HCT116 (cell line): Measurements from ENCODE around the gene TMEM260. TPM values are rescaled to one million over a fixed set of nuclear protein-coding genes. Genes with fewer than 3 reads are reported as not detected.

ENCODE experiments used
- ATAC-seq: fragments of 200-7000 bp; cut with Tn5 transposase; 2 replicates; pipeline ENCODE4 v1.9.1; 2020; ENCODE audit warnings: mild to moderate bottlenecking, moderate library complexity
- BruUV-seq: library from RNA; stranded (reverse); fragments of 400-500 nt; replicated peaks from 2 replicates; lab custom pipeline; 2021; lab: Mats Ljungman, UMichigan
- CTCF ChIA-PET: fragments of 300-600 bp; sonication (Branson Sonifier 250); formaldehyde crosslinking; loops from one replicate; lab custom pipeline; 2021; ENCODE audit warnings: antibody characterized with exemption; lab: Charles Lee
- POLR2A ChIA-PET: fragments of 300-600, 350-600 bp; sonication (Branson Sonifier 250); formaldehyde crosslinking; loops from one replicate; lab custom pipeline; 2021; ENCODE audit warnings: antibody characterized with exemption; lab: Charles Lee
- RAD21 ChIA-PET, 2 experiments: fragments of 300-600 bp; sonication (Branson Sonifier 250); formaldehyde crosslinking; loops; one replicate each; lab custom pipeline; 2023; ENCODE audit warnings: low total read pairs in 2 of 2; ENCODE audit not compliant: uncharacterized antibody in 2 of 2, unreplicated experiment in 2 of 2, low non-redundant PET in 1 of 2; lab: Charles Lee
- DNase-seq: peaks from one replicate; pipeline ENCODE4 v3.0.0-alpha.2; 2010; ENCODE audit warnings: low read depth, low spot score
- H2AFZ ChIP-seq: fragments of 200-600 bp; shearing (Covaris generic), sonication (generic); 2 replicates; pipeline ENCODE4 v1.6.1; 2017; ENCODE audit warnings: low read depth, mixed run types, mixed read lengths, antibody characterized with exemption, low read length; ENCODE audit not compliant: poor library complexity, severe bottlenecking
- H3K27ac ChIP-seq: 2 replicates; pipeline ENCODE4 v1.5.1; 2012; ENCODE audit warnings: low read depth, low read length
- H3K27me3 ChIP-seq: fragments of 200-600 bp; sonication (generic); 2 replicates; pipeline ENCODE4 v1.6.1; 2016; ENCODE audit warnings: mixed run types, low read length, mixed read lengths; ENCODE audit not compliant: insufficient read depth
- H3K36me3 ChIP-seq, 2 experiments: fragments of 200-500 bp in 1 of 2; fragments of 200-600 bp in 1 of 2; sonication (Bioruptor generic) in 1 of 2; sonication (generic) in 1 of 2; 2 replicates each; pipeline versions ENCODE4 v1.5.1 to v1.6.1; 2014 to 2016; ENCODE audit warnings: low read length in 2 of 2, inconsistent platforms in 1 of 2, mixed read lengths in 1 of 2, mixed run types in 1 of 2; ENCODE audit not compliant: insufficient read depth in 2 of 2, control insufficient read depth in 1 of 2
- H3K4me1 ChIP-seq, 2 experiments: fragments of 200-600 bp in 1 of 2; sonication (generic) in 1 of 2; 2 replicates each; pipeline versions ENCODE4 v1.5.1 to v1.6.1; 2012 to 2017; ENCODE audit warnings: low read length in 2 of 2, inconsistent platforms in 1 of 2, mild to moderate bottlenecking in 1 of 2, mixed read lengths in 1 of 2, mixed run types in 1 of 2, moderate library complexity in 1 of 2; ENCODE audit not compliant: insufficient read depth in 2 of 2, control insufficient read depth in 1 of 2
- H3K4me2 ChIP-seq: fragments of 200-600 bp; sonication (generic); 2 replicates; pipeline ENCODE4 v1.6.1; 2017; ENCODE audit warnings: mixed run types, low read length, mixed read lengths
- H3K4me3 ChIP-seq, 2 experiments: fragments of 200-600 bp in 1 of 2; sonication (generic) in 1 of 2; replicated peaks in 1 of 2; 2 replicates each; pipeline ENCODE4 v1.5.1; 2011 to 2016; ENCODE audit warnings: low read length in 2 of 2, control low read depth in 1 of 2, low read depth in 1 of 2, mild to moderate bottlenecking in 1 of 2, mixed read lengths in 1 of 2, mixed run types in 1 of 2
- H3K79me2 ChIP-seq: fragments of 200-600 bp; sonication (generic); 2 replicates; pipeline ENCODE4 v1.6.1; 2017; ENCODE audit warnings: mild to moderate bottlenecking, mixed run types, low read length, moderate library complexity, mixed read lengths; ENCODE audit not compliant: insufficient read depth
- H3K9ac ChIP-seq: fragments of 200-600 bp; sonication (generic); 2 replicates; pipeline ENCODE4 v1.6.1; 2016; ENCODE audit warnings: low read length, mixed read lengths
- H3K9me2 ChIP-seq: fragments of 200-600 bp; sonication (generic), shearing (Covaris generic); 2 replicates; pipeline ENCODE4 v1.6.1; 2017; ENCODE audit warnings: mixed run types, mild to moderate bottlenecking, moderate library complexity; ENCODE audit not compliant: insufficient read depth
- H3K9me3 ChIP-seq, 2 experiments: fragments of 200-500 bp in 1 of 2; fragments of 200-600 bp in 1 of 2; sonication (Bioruptor generic) in 1 of 2; sonication (generic) in 1 of 2; 2 replicates each; pipeline ENCODE4 v1.6.1; 2014 to 2017; ENCODE audit warnings: low read length in 2 of 2, mixed read lengths in 2 of 2, inconsistent platforms in 1 of 2, low read depth in 1 of 2, mild to moderate bottlenecking in 1 of 2, mixed run types in 1 of 2, moderate library complexity in 1 of 2; ENCODE audit not compliant: control insufficient read depth in 1 of 2, insufficient read depth in 1 of 2
- H4K20me1 ChIP-seq: fragments of 200-600 bp; sonication (generic), shearing (Covaris generic); 2 replicates; pipeline ENCODE4 v1.6.1; 2017; ENCODE audit warnings: mixed run types, mild to moderate bottlenecking, moderate library complexity; ENCODE audit not compliant: insufficient read depth
- CEBPB ChIP-seq: IDR thresholded peaks from 2 replicates; pipeline ENCODE4 v1.6.1; 2012; ENCODE audit warnings: low read depth
- EGR1 ChIP-seq: IDR thresholded peaks from 2 replicates; pipeline ENCODE4 v1.6.1; 2012; ENCODE audit warnings: low read depth
- EZH2 ChIP-seq: fragments of 200-600 bp; sonication (generic); IDR thresholded peaks from 2 replicates; pipeline ENCODE4 v1.6.1; 2017; ENCODE audit warnings: antibody characterized with exemption, mixed run types
- EZH2phosphoT487 ChIP-seq: fragments of 200-600 bp; IDR thresholded peaks from 2 replicates; pipeline ENCODE4 v1.6.1; 2018; ENCODE audit warnings: antibody characterized with exemption, borderline replicate concordance
- FOSL1 ChIP-seq: IDR thresholded peaks from 2 replicates; pipeline ENCODE4 v1.6.1; 2012; ENCODE audit warnings: low read depth
- JUND ChIP-seq: IDR thresholded peaks from 2 replicates; pipeline ENCODE4 v1.6.1; 2012
- RAD21 ChIP-seq: IDR thresholded peaks from 2 replicates; pipeline ENCODE4 v1.6.1; 2012; ENCODE audit warnings: low read depth, mild to moderate bottlenecking
- SP1 ChIP-seq: IDR thresholded peaks from 2 replicates; pipeline ENCODE4 v1.6.1; 2012; ENCODE audit warnings: low read depth
- SRF ChIP-seq: IDR thresholded peaks from 2 replicates; pipeline ENCODE4 v1.6.1; 2012; ENCODE audit warnings: low read depth
- YY1 ChIP-seq: IDR thresholded peaks from 2 replicates; pipeline ENCODE4 v1.6.1; 2011; ENCODE audit warnings: low read length, low read depth, moderate library complexity, mild to moderate bottlenecking; ENCODE audit not compliant: insufficient replicate concordance; ENCODE audit errors: extremely low read depth
- ZFX ChIP-seq: fragments of 450-650 bp; IDR thresholded peaks from 2 replicates; pipeline ENCODE4 v1.6.1; 2017
- ZNF274 ChIP-seq: fragments of 200-500 bp; sonication (Bioruptor generic); IDR thresholded peaks from 2 replicates; pipeline ENCODE4 v1.6.1; 2014; ENCODE audit warnings: mild to moderate bottlenecking, low read depth, low read length, inconsistent platforms
- intact Hi-C: fragments of 100-400 bp; cut with micrococcal nuclease; formaldehyde crosslinking; loops from 2 replicates; pipeline ENCODE4 v1.10.0; 2022
- total RNA-seq: library from RNA; stranded (reverse); gene quantifications from one replicate; pipeline ENCODE4 v1.2.1, GENCODE V29; 2021; ENCODE audit not compliant: unreplicated experiment
- TF ChIP-seq, protein P1 (sequence below): IDR thresholded peaks from 2 replicates; pipeline ENCODE4 v1.6.1; 2012
- TF ChIP-seq, protein P2 (sequence below): IDR thresholded peaks from 2 replicates; pipeline ENCODE4 v1.6.1; 2012
- TF ChIP-seq, protein P3 (sequence below), 3 experiments: fragments of 200-600 bp in 1 of 3; sonication (generic) in 1 of 3; IDR thresholded peaks in 2 of 3; conservative IDR thresholded peaks in 1 of 3; 2 replicates each; pipeline ENCODE4 v1.5.1; 2012 to 2017; ENCODE audit warnings: low read depth in 2 of 3, low read length in 2 of 3, antibody characterized with exemption in 1 of 3, borderline replicate concordance in 1 of 3, control low read depth in 1 of 3, mild to moderate bottlenecking in 1 of 3, mixed read lengths in 1 of 3, mixed run types in 1 of 3, moderate library complexity in 1 of 3; ENCODE audit not compliant: insufficient read depth in 1 of 3

The TMEM260 gene
- total RNA-seq, 1 experiment from 2014 or later = 12.5 TPM

DNA sequence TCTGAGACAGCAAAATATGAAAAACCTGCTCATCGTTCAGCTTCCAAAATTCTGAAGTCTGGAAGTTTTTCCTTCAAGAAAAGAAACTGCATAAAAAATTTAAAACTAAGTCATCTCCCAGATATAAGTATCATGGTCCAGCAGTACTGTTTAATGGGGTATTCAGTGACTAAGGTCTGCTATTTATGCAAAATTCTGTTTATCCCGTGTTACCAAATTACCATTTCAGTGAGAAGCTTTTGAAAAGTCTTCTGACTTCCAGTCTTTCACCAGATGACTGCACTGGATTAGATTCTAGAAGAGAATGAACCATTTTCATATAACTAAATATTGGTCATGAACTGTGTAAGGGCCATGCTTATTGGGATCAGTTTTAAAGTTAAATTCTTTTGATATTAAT, 67.9 kb downstream of the TMEM260 start:
- TF ChIP-seq SRF (no peak), ZFX (no peak), CEBPB (no peak), RAD21 (no peak), JUND (no peak), SP1 (no peak), ZNF274 (no peak), FOSL1 (no peak), EGR1 (no peak), EZH2phosphoT487 (no peak)
- no peak overlapping the region for H3K9ac ChIP-seq
- H3K27ac ChIP-seq = no peak overlapping the region
- BruUV-seq = no TSS peak
- no peaks in the 10 kb centered on the region for H4K20me1 ChIP-seq
- no peaks in the 10 kb centered on the region for H3K27me3 ChIP-seq
- no peaks in the 10 kb centered on the region for H3K9me2 ChIP-seq
- RAD21 ChIA-PET = no interaction called here
- no peak overlapping the region for H2AFZ ChIP-seq
- no peaks in the 10 kb centered on the region for H3K4me1 ChIP-seq
- POLR2A ChIA-PET = no interaction called here
- no peak overlapping the region for H3K4me3 ChIP-seq
- H3K4me2 ChIP-seq = no peak overlapping the region
- DNase-seq (no peak), ATAC-seq (no peak)
- H3K79me2 ChIP-seq = no peaks in the 10 kb centered on the region
- intact Hi-C loops = no loop called here
- CTCF ChIA-PET = no interaction called here
- no peaks in the 10 kb centered on the region for H3K36me3 ChIP-seq
- H3K9me3 ChIP-seq = no peaks in the 10 kb centered on the region

DNA sequence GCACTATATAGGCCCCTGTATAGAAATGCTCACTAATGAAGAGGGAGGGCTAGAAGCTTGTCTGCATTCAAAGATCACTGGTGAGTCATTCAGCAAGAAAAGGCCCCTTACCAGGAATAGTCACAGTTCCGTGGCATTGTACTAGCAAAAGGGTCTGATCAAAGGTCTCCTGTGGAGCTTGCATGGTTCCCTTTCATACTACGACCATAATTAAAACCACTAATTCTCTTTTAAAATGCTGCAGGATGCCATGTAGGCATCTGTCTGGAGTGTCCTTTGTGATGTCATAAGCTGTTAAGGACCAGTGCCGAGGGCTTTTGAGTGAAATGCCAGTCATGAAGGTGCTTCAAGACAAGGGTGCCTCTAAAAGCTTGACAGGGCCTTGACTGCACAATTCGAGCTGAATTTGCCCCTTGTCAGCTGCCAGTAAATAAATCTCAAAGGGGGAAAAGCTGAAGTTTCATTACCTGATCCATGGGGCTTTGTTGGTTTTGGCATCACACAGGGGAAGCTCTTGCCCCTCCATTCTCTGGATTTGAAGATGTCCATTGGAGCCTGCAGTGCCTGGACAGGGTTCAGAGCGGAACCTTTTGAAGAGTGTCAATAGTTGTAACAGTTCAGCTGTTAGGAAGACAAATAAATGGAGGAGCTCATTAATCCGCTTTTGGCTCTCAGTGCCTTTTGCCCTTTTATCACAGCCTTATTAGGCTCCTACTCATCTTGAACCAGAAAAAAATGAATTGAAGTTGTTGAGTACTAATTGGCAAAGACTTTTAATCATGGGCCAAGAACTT, 69.1 kb downstream of the TMEM260 start:
- CTCF ChIA-PET = interaction anchor here (0.8 kb wide), 1 partner anchor 158 kb away, joined by 3 read pairs; no protein-coding TSS in a partner anchor
- intact Hi-C loops = no loop called here
- ATAC-seq = no peak
- TF ChIP-seq, protein P1, sequence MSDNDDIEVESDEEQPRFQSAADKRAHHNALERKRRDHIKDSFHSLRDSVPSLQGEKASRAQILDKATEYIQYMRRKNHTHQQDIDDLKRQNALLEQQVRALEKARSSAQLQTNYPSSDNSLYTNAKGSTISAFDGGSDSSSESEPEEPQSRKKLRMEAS = no peak
- TF ChIP-seq YY1 (no peak), FOSL1 (no peak), ZNF274 (no peak), ZFX (no peak), SP1 (no peak), EZH2phosphoT487 (no peak), EZH2 (no peak)
- TF ChIP-seq, protein P2, sequence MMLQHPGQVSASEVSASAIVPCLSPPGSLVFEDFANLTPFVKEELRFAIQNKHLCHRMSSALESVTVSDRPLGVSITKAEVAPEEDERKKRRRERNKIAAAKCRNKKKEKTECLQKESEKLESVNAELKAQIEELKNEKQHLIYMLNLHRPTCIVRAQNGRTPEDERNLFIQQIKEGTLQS = no peak
- TF ChIP-seq, protein P3, sequence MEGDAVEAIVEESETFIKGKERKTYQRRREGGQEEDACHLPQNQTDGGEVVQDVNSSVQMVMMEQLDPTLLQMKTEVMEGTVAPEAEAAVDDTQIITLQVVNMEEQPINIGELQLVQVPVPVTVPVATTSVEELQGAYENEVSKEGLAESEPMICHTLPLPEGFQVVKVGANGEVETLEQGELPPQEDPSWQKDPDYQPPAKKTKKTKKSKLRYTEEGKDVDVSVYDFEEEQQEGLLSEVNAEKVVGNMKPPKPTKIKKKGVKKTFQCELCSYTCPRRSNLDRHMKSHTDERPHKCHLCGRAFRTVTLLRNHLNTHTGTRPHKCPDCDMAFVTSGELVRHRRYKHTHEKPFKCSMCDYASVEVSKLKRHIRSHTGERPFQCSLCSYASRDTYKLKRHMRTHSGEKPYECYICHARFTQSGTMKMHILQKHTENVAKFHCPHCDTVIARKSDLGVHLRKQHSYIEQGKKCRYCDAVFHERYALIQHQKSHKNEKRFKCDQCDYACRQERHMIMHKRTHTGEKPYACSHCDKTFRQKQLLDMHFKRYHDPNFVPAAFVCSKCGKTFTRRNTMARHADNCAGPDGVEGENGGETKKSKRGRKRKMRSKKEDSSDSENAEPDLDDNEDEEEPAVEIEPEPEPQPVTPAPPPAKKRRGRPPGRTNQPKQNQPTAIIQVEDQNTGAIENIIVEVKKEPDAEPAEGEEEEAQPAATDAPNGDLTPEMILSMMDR (IDR thresholded peaks at IDR 0.05 in 2 of 3, conservative IDR thresholded peaks at IDR 0.05 in 1 of 3; ENCODE audit: borderline replicate concordance in 1 of 3, insufficient read depth in 1 of 3, low read depth in 2 of 3, low read length in 2 of 3) = no peak

More for the DNA sequence above, 69.1 kb downstream of the TMEM260 start:
- Histone ChIP-seq H3K9me2 (no peaks in the 10 kb centered on the region), H3K27me3 (no peaks in the 10 kb centered on the region), H3K36me3 (no peaks in the 10 kb centered on the region), H4K20me1 (no peaks in the 10 kb centered on the region), H3K4me1 (no peaks in the 10 kb centered on the region), H3K4me3 (no peak overlapping the region), H2AFZ (no peak overlapping the region), H3K4me2 (no peak overlapping the region), H3K9ac (no peak overlapping the region), H3K27ac (no peak overlapping the region), H3K9me3 (no peaks in the 10 kb centered on the region), H3K79me2 (no peaks in the 10 kb centered on the region)
- ChIA-PET POLR2A (no interaction called here), RAD21 (no interaction called here)
- DNase-seq = no peak
- no TSS peak for BruUV-seq
